PC-9 (cell line): ENCODE measurements around the gene FUT2. TPM values are rescaled to one million over a fixed set of nuclear protein-coding genes. Genes with fewer than 3 reads are reported as not detected.
"Not testable (repeated sequence)": the region's sequence is repeated elsewhere in the genome, so short reads cannot be mapped to it uniquely, and the experiment has no call there.

Source experiments
- BruUV-seq: library from RNA; stranded (reverse); fragments of 400-500 nt; replicated peaks from 2 replicates; lab custom pipeline; 2021; lab: Mats Ljungman, UMichigan
- CTCF ChIA-PET: fragments of 300-600 bp; sonication (Branson Sonifier 250); formaldehyde crosslinking; loops from one replicate; lab custom pipeline; 2022; ENCODE audit warnings: antibody characterized with exemption; lab: Charles Lee
- POLR2A ChIA-PET: fragments of 300-600 bp; sonication (Branson Sonifier 250); formaldehyde crosslinking; loops from one replicate; lab custom pipeline; 2022; ENCODE audit warnings: antibody characterized with exemption; ENCODE audit not compliant: unreplicated experiment; lab: Charles Lee
- DNase-seq, 2 experiments: peaks; one replicate each; pipeline versions ENCODE4 v3.0.0 to v3.0.0-alpha.2; 2015 to 2022; ENCODE audit warnings: mixed read lengths in 1 of 2
- H2AFZ ChIP-seq: fragments of 200-600 bp; sonication (generic); 2 replicates; pipeline ENCODE4 v1.8.1; 2017; ENCODE audit warnings: antibody characterized with exemption
- H3F3A ChIP-seq: fragments of 200-600 bp; sonication (generic); 2 replicates; pipeline ENCODE4 v1.8.1; 2017; ENCODE audit warnings: antibody characterized with exemption, mild to moderate bottlenecking, low read depth; ENCODE audit not compliant: insufficient read depth
- H3K27ac ChIP-seq: fragments of 200-600 bp; sonication (generic); 2 replicates; pipeline ENCODE4 v1.6.1; 2016; ENCODE audit warnings: mixed run types
- H3K27me3 ChIP-seq: fragments of 200-600 bp; sonication (generic); 2 replicates; pipeline ENCODE4 v1.6.1; 2016; ENCODE audit warnings: low read depth, mixed run types; ENCODE audit not compliant: insufficient read depth
- H3K36me3 ChIP-seq: fragments of 200-600 bp; sonication (generic); 2 replicates; pipeline ENCODE4 v1.6.1; 2016; ENCODE audit warnings: low read depth, mixed run types
- H3K4me1 ChIP-seq: fragments of 200-600 bp; sonication (generic); replicated peaks from 2 replicates; pipeline ENCODE4 v1.6.1; 2016; ENCODE audit warnings: mixed run types; ENCODE audit not compliant: insufficient read depth
- H3K4me2 ChIP-seq: fragments of 200-600 bp; sonication (generic); 2 replicates; pipeline ENCODE4 v1.6.1; 2017; ENCODE audit warnings: mixed run types
- H3K4me3 ChIP-seq: fragments of 200-600 bp; sonication (generic); 2 replicates; pipeline ENCODE4 v1.6.1; 2016; ENCODE audit warnings: mixed run types
- H3K79me2 ChIP-seq: fragments of 200-600 bp; sonication (generic); 2 replicates; pipeline ENCODE4 v1.6.1; 2017; ENCODE audit warnings: low read depth, mixed run types
- H3K9me2 ChIP-seq: fragments of 200-600 bp; sonication (generic); 2 replicates; pipeline ENCODE4 v1.8.1; 2017; ENCODE audit warnings: mild to moderate bottlenecking; ENCODE audit not compliant: insufficient read depth
- H3K9me3 ChIP-seq: fragments of 200-600 bp; sonication (generic); 2 replicates; pipeline ENCODE4 v1.8.1; 2016; ENCODE audit warnings: low read depth; ENCODE audit not compliant: insufficient read depth
- H4K20me1 ChIP-seq: fragments of 200-600 bp; sonication (generic); 2 replicates; pipeline ENCODE4 v1.8.1; 2017; ENCODE audit not compliant: insufficient read depth
- CTCF ChIP-seq: fragments of 200-600 bp; sonication (generic); conservative IDR thresholded peaks from 2 replicates; pipeline ENCODE4 v1.6.1; 2017; ENCODE audit warnings: mixed run types, antibody characterized with exemption, mild to moderate bottlenecking, moderate library complexity
- EZH2 ChIP-seq: fragments of 200-600 bp; sonication (generic); IDR thresholded peaks from 2 replicates; pipeline ENCODE4 v1.8.0; 2017; ENCODE audit warnings: antibody characterized with exemption, low read depth
- intact Hi-C: fragments of 100-400 bp; cut with micrococcal nuclease; formaldehyde crosslinking; loops from one replicate; pipeline ENCODE4 v1.10.0; 2022; ENCODE audit not compliant: unreplicated experiment
- total RNA-seq: library from RNA; stranded (reverse); gene quantifications from 2 replicates; pipeline ENCODE4 v1.2.3, GENCODE V29; 2021

FUT2 gene
- total RNA-seq, 1 experiment from 2014 or later: 8.7 TPM

DNA sequence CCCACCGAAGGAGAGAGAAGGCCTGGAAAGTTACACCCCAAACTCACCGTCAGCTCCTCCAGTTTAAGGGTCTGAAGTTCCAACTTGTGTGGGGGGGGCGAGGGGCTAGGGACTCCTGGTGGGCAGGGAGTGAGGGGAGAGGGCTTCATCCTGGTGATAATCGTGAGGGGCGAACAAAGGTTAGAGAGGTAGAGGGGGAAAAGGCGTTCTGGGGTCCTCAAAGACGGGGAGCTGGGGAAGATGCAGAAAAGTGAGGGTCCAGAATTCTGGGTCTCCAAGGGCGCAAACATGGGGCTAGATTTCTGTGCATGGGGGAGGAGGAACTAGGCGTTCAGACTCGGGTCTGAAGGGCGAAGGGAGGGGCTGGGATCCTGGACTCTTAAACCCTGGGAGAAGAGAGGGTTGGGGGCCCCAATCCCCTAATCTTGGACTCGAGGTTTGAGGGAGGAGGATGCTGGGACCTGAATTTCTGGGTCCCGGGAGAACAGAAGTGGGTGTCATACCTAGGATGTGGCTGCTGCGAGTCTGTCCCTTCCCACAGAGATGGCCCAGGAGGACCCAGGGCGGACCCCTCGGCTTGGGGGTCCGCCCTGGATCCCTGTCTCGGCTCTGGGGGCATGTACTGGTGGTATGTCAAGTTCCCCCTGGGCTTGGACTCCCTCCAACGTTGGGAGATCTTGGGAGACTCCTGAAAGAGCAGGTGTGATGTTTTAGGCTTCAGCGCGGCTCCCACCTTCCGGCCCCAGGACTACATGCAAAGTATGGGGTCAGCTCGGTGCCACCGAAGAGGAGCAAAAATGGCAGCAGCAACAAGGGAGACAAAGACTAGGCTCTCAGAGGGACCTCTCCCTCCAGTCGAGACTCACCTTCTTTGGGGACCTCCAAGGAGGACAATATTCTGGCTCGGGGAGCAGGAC lies 19.2 kb downstream of the FUT2 start:
- Histone ChIP-seq H3K4me1 (peaks cover 19% of the 10 kb centered on the region), H4K20me1 (no peaks in the 10 kb centered on the region), H3K4me3 (peak overlapping the region; percentile 66), H3K36me3 (no peaks in the 10 kb centered on the region), H2AFZ (peak overlapping the region; percentile 85), H3K27ac (peak overlapping the region; percentile 51), H3K9me3 (no peaks in the 10 kb centered on the region), H3K27me3 (no peaks in the 10 kb centered on the region), H3K4me2 (peak overlapping the region; percentile 92), H3F3A (no peaks in the 10 kb centered on the region), H3K79me2 (peaks cover 19% of the 10 kb centered on the region; the same call in 1 of the 2 replicates), H3K9me2 (no peaks in the 10 kb centered on the region)
- intact Hi-C loops: loop anchor here (1.0 to 2.0 kb wide), 4 partner anchors 18 to 68 kb away; partner anchors contain the start of gene CA11
- TF ChIP-seq CTCF (no peak), EZH2 (no peak)
- ChIA-PET CTCF (interaction anchor here (0.6 to 1.0 kb wide), 3 partner anchors 11 to 24 kb away, joined by 4 to 15 read pairs (median 5); no protein-coding TSS in a partner anchor), POLR2A (interaction anchor here (0.5 to 0.7 kb wide), 6 partner anchors 10 to 532 kb away, joined by 3 to 8 read pairs (median 3); no protein-coding TSS in a partner anchor)
- no peak for DNase-seq
- BruUV-seq: TSS peak; percentile 34

GRCh38 chr19:48715681-48716171 lies 20.0 kb downstream of the FUT2 start:
- H3K4me1 ChIP-seq: peaks cover 19% of the 10 kb centered on the region
- no peaks in the 10 kb centered on the region for H3F3A ChIP-seq
- DNase-seq: no peak
- ChIA-PET CTCF (interaction anchor here (0.6 kb wide), 1 partner anchor 11 kb away, joined by 15 read pairs; no protein-coding TSS in a partner anchor), POLR2A (interaction anchor here (0.5 to 0.6 kb wide), 2 partner anchors 9 to 43 kb away, joined by 3 read pairs; no protein-coding TSS in a partner anchor)
- no peaks in the 10 kb centered on the region for H3K27me3 ChIP-seq
- no peaks in the 10 kb centered on the region for H3K36me3 ChIP-seq
- intact Hi-C loops: loop anchor here (2.0 kb wide), 3 partner anchors 19 to 69 kb away; partner anchors contain the start of gene CA11
- no peaks in the 10 kb centered on the region for H4K20me1 ChIP-seq
- H3K4me2 ChIP-seq: peak overlapping the region; percentile 92; the same call in 1 of the 2 replicates
- no peaks in the 10 kb centered on the region for H3K9me2 ChIP-seq
- H3K4me3 ChIP-seq: no peak overlapping the region
- TF ChIP-seq CTCF: no peak
- TF ChIP-seq EZH2: no peak
- BruUV-seq: no TSS peak
- no peak overlapping the region for H3K27ac ChIP-seq
- no peaks in the 10 kb centered on the region for H3K9me3 ChIP-seq
- peaks cover 19% of the 10 kb centered on the region; the same call in 1 of the 2 replicates for H3K79me2 ChIP-seq
- no peak overlapping the region for H2AFZ ChIP-seq

GRCh38 chr19:48716562-48717291 lies 21.0 kb downstream of the FUT2 start:
- POLR2A ChIA-PET: no interaction called here
- BruUV-seq: no TSS peak
- Histone ChIP-seq H3K9me2 (no peaks in the 10 kb centered on the region), H3K27me3 (no peaks in the 10 kb centered on the region), H4K20me1 (no peaks in the 10 kb centered on the region), H2AFZ (no peak overlapping the region), H3K27ac (no peak overlapping the region), H3K36me3 (no peaks in the 10 kb centered on the region), H3K4me3 (no peak overlapping the region), H3F3A (no peaks in the 10 kb centered on the region), H3K9me3 (no peaks in the 10 kb centered on the region), H3K4me1 (peaks cover 19% of the 10 kb centered on the region), H3K79me2 (peaks cover 19% of the 10 kb centered on the region; the same call in 1 of the 2 replicates), H3K4me2 (no peak overlapping the region)
- no peak for DNase-seq
- intact Hi-C loops: no loop called here
- CTCF ChIA-PET: no interaction called here
- TF ChIP-seq EZH2 (no peak), CTCF (no peak)

GRCh38 chr19:48718106-48718505 lies 22.3 kb downstream of the FUT2 start:
- intact Hi-C loops, POLR2A ChIA-PET, BruUV-seq: not testable (repeated sequence)

More at GRCh38 chr19:48718106-48718505, 22.3 kb downstream of the FUT2 start:
- peaks cover 14% of the 10 kb centered on the region; the same call in 1 of the 2 replicates for H3K79me2 ChIP-seq
- H3K27ac ChIP-seq, CTCF ChIA-PET, H2AFZ ChIP-seq, DNase-seq, H3K4me2 ChIP-seq, H3K9me3 ChIP-seq, H3K9me2 ChIP-seq, H3K27me3 ChIP-seq, H3K4me3 ChIP-seq, H4K20me1 ChIP-seq, H3K36me3 ChIP-seq, H3F3A ChIP-seq: not testable (repeated sequence)
- peaks cover 14% of the 10 kb centered on the region for H3K4me1 ChIP-seq
